Naive thymus-derived CD4-positive, alpha-beta T cell (primary cell): ENCODE data around the gene ALDH2. TPM values are rescaled to one million over a fixed set of nuclear protein-coding genes. Genes with fewer than 3 reads are reported as not detected.
"Not testable (repeated sequence)": the region's sequence is repeated elsewhere in the genome, so short reads cannot be mapped to it uniquely, and the experiment has no call there.

Experiments used
- ATAC-seq: fragments of 150-1000 bp; cut with Tn5 transposase; 2 replicates; pipeline ENCODE4 v1.10.0; 2021; ENCODE audit warnings: mild to moderate bottlenecking, moderate library complexity
- CTCF ChIA-PET: fragments of 350-600 bp; sonication (Branson Sonifier 250); formaldehyde crosslinking; loops from one replicate; lab custom pipeline; 2021; ENCODE audit warnings: antibody characterized with exemption; lab: Charles Lee
- POLR2A ChIA-PET: fragments of 350-600 bp; sonication (Branson Sonifier 250); formaldehyde crosslinking; loops from one replicate; lab custom pipeline; 2021; ENCODE audit warnings: antibody characterized with exemption, inconsistent platforms; lab: Charles Lee
- DNase-seq, 9 donors: peaks; one replicate each; pipeline versions ENCODE4 v3.0.0 to v3.0.0-alpha.2; 2020 to 2022; ENCODE audit warnings: mixed read lengths in 1 of 9
- H3K27ac ChIP-seq: one replicate; pipeline ENCODE4 v1.7.0; 2013; ENCODE audit warnings: mild to moderate bottlenecking, low read depth, low read length, moderate library complexity
- H3K27me3 ChIP-seq, 2 donors: one replicate each; pipeline ENCODE4 v1.7.0; 2013; ENCODE audit warnings: low read length in 2 of 2, mild to moderate bottlenecking in 2 of 2, moderate library complexity in 2 of 2; ENCODE audit not compliant: control insufficient read depth in 2 of 2, insufficient read depth in 2 of 2
- H3K36me3 ChIP-seq, 3 experiments: 1 replicate in 2 of 3; 2 replicates in 1 of 3; pipeline ENCODE4 v1.7.0; 2013; ENCODE audit warnings: low read length in 3 of 3, mild to moderate bottlenecking in 3 of 3, moderate library complexity in 1 of 3; ENCODE audit not compliant: insufficient read depth in 3 of 3, control insufficient read depth in 2 of 3
- H3K4me1 ChIP-seq, 2 donors: one replicate each; pipeline ENCODE4 v1.7.0; 2013; ENCODE audit warnings: low read length in 2 of 2, mild to moderate bottlenecking in 2 of 2, moderate library complexity in 1 of 2; ENCODE audit not compliant: control insufficient read depth in 2 of 2, insufficient read depth in 2 of 2
- H3K4me3 ChIP-seq: 2 replicates; pipeline ENCODE4 v1.7.0; 2013; ENCODE audit warnings: mild to moderate bottlenecking, low read length
- H3K9me3 ChIP-seq, 3 experiments: 1 replicate in 2 of 3; 2 replicates in 1 of 3; pipeline ENCODE4 v1.7.0; 2013; ENCODE audit warnings: low read length in 3 of 3; ENCODE audit not compliant: control insufficient read depth in 2 of 3
- H3K27ac Mint-ChIP-seq, 9 donors: one replicate each; pipeline ENCODE4 v1.8.0; 2020 to 2022; ENCODE audit warnings: mixed read lengths in 9 of 9, mild to moderate bottlenecking in 8 of 9, moderate library complexity in 5 of 9, inconsistent platforms in 2 of 9
- H3K27me3 Mint-ChIP-seq, 5 donors: one replicate each; pipeline ENCODE4 v1.8.0; 2021 to 2022; ENCODE audit warnings: mixed read lengths in 5 of 5, mild to moderate bottlenecking in 1 of 5
- H3K36me3 Mint-ChIP-seq, 5 donors: one replicate each; pipeline ENCODE4 v1.8.0; 2020 to 2022; ENCODE audit warnings: mixed read lengths in 5 of 5, mild to moderate bottlenecking in 3 of 5, inconsistent platforms in 1 of 5
- H3K4me1 Mint-ChIP-seq, 7 donors: one replicate each; pipeline ENCODE4 v1.8.0; 2020 to 2022; ENCODE audit warnings: mixed read lengths in 7 of 7, mild to moderate bottlenecking in 3 of 7, inconsistent platforms in 1 of 7
- H3K4me3 Mint-ChIP-seq, 10 donors: one replicate each; pipeline ENCODE4 v1.8.0; 2020 to 2022; ENCODE audit warnings: mild to moderate bottlenecking in 10 of 10, mixed read lengths in 10 of 10, moderate library complexity in 6 of 10, inconsistent platforms in 2 of 10
- H3K9me3 Mint-ChIP-seq, 11 donors: one replicate each; pipeline ENCODE4 v1.8.0; 2020 to 2022; ENCODE audit warnings: mixed read lengths in 11 of 11, mild to moderate bottlenecking in 4 of 11, inconsistent platforms in 1 of 11, moderate library complexity in 1 of 11
- intact Hi-C, 2 donors: fragments of 100-400 bp; cut with micrococcal nuclease; formaldehyde crosslinking; loops; one replicate each; pipeline ENCODE4 v1.15.1; 2023
- polyA plus RNA-seq, 2 donors: library from polyadenylated mRNA; unstranded; fragments of 300-500 nt; fragmentation: Illumina TruSeq; gene quantifications; one replicate each; pipeline ENCODE4 v1.2.3, GENCODE V29; 2021
- total RNA-seq, 6 experiments: library from RNA in 5 of 6; stranded (reverse) in 5 of 6; gene quantifications; 1 replicate in 5 of 6; 2 replicates in 1 of 6; pipeline ENCODE4 v1.2.3 and lab custom pipeline; 2021 to 2026

The ALDH2 gene
- total and polyA plus RNA-seq, 7 experiments from 2014 or later: 0.46 to 69.3 (median 3.3) TPM

GRCh38 chr12:111803851-111804250 lies 37.1 kb downstream of the ALDH2 start:
- Mint-ChIP-seq H3K4me1 (peaks cover 0 to 1% (median 0%) of the 10 kb centered on the region in 7 donors), H3K27ac (no peak overlapping the region), H3K9me3 (no peaks in the 10 kb centered on the region), H3K36me3 (peaks cover 0 to 5% (median 0%) of the 10 kb centered on the region in 5 donors), H3K27me3 (no peaks in the 10 kb centered on the region), H3K4me3 (no peak overlapping the region)
- ChIA-PET POLR2A (no interaction called here), CTCF (interaction anchor here (0.7 to 1.4 kb wide), 2 partner anchors 9 to 653 kb away, joined by 3 to 6 read pairs; no protein-coding TSS in a partner anchor)
- no peak for ATAC-seq
- H3K4me1 ChIP-seq: no peaks in the 10 kb centered on the region
- DNase-seq: no peak
- no peak overlapping the region for H3K27ac ChIP-seq
- H3K9me3 ChIP-seq: no peaks in the 10 kb centered on the region
- intact Hi-C loops: no loop called here
- H3K27me3 ChIP-seq: no peaks in the 10 kb centered on the region
- no peak overlapping the region for H3K4me3 ChIP-seq
- H3K36me3 ChIP-seq: no peaks in the 10 kb centered on the region

DNA sequence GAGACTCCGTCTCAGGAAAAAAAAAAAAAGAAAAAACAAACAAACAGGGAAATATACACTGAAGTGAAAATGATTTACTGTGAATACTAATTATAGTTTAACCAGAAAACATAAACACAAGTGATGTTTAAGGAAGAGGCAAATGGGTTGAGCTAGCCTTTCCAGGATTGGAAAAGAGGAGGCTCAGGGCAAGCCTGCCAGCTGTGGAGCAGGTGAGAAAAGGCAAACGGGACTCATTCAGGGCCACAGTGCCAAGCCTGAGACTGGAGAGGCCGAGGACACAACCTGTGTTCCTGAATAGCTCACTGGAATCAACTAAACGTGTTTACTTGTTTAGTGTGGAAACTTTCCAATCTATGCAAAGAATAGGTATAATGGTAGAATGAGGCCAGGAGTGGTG lies 39.6 kb downstream of the ALDH2 start:
- no peaks in the 10 kb centered on the region for H3K27me3 ChIP-seq
- POLR2A ChIA-PET: no interaction called here
- Mint-ChIP-seq H3K9me3 (no peaks in the 10 kb centered on the region), H3K27me3 (no peaks in the 10 kb centered on the region), H3K27ac (no peak overlapping the region), H3K4me1 (peaks cover 0 to 1% (median 0%) of the 10 kb centered on the region in 7 donors), H3K36me3 (no peaks in the 10 kb centered on the region), H3K4me3 (no peak overlapping the region)
- CTCF ChIA-PET: no interaction called here
- no peak for ATAC-seq
- H3K36me3 ChIP-seq: no peaks in the 10 kb centered on the region
- H3K4me3 ChIP-seq: no peak overlapping the region
- DNase-seq: no peak
- no peaks in the 10 kb centered on the region for H3K4me1 ChIP-seq
- intact Hi-C loops: no loop called here
- no peak overlapping the region for H3K27ac ChIP-seq
- H3K9me3 ChIP-seq: no peaks in the 10 kb centered on the region

DNA sequence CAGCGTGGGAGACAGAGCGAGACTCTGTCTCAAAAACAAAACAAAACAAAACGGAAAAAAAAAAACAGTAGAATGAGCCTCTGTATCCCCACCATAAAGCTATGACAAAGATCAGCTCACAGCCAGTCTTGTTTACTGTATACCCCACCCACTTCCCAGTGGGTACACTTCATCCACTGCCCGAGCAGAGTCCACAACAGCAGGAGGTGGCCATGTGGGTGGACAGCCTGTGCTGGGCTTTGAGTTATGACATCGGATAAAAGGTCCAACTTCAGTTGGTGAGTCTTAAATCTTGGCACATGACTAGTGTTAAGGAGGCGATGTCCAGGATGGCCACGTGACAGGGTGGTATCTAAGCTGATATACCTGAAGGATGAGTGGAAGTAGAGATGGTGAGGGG lies 40.5 kb downstream of the ALDH2 start:
- Mint-ChIP-seq H3K4me3 (no peak overlapping the region), H3K27ac (peak overlapping the region in 1 of 9 donors; percentile 4), H3K27me3 (peaks cover 0 to 2% (median 0%) of the 10 kb centered on the region in 5 donors), H3K36me3 (no peaks in the 10 kb centered on the region), H3K4me1 (peaks cover 0 to 1% (median 0%) of the 10 kb centered on the region in 7 donors), H3K9me3 (peaks cover 0 to 1% (median 0%) of the 10 kb centered on the region in 11 donors)
- ChIA-PET POLR2A (interaction anchor here (0.6 kb wide), 1 partner anchor 230 kb away, joined by 3 read pairs; no protein-coding TSS in a partner anchor), CTCF (interaction anchor here (0.7 kb wide), 1 partner anchor 175 kb away, joined by 4 read pairs; no protein-coding TSS in a partner anchor)
- Histone ChIP-seq H3K4me3 (no peak overlapping the region), H3K27ac (no peak overlapping the region), H3K36me3 (no peaks in the 10 kb centered on the region), H3K27me3 (no peaks in the 10 kb centered on the region), H3K4me1 (no peaks in the 10 kb centered on the region), H3K9me3 (no peaks in the 10 kb centered on the region)
- ATAC-seq: no peak
- intact Hi-C loops: no loop called here
- no peak for DNase-seq

GRCh38 chr12:111812881-111813741 lies 46.4 kb downstream of the ALDH2 start:
- CTCF ChIA-PET: interaction anchor here (1.0 to 1.3 kb wide), 6 partner anchors 9 to 283 kb away, joined by 3 to 9 read pairs (median 4); no protein-coding TSS in a partner anchor
- DNase-seq (peak; percentile 37 to 67 (median 57)), ATAC-seq (peak; percentile 99)
- Histone ChIP-seq H3K9me3 (no peaks in the 10 kb centered on the region), H3K27me3 (no peaks in the 10 kb centered on the region), H3K27ac (no peak overlapping the region), H3K36me3 (no peaks in the 10 kb centered on the region), H3K4me1 (peaks cover 0 to 8% of the 10 kb centered on the region in 2 donors), H3K4me3 (no peak overlapping the region)
- POLR2A ChIA-PET: interaction anchor here (0.5 to 1.1 kb wide), 4 partner anchors 24 to 150 kb away, joined by 3 to 4 read pairs (median 3); partner anchors contain the start of gene MAPKAPK5
- intact Hi-C loops: loop anchor here (1.0 to 5.0 kb wide), 8 partner anchors 30 to 482 kb away; partner anchors contain the start of genes ACAD10 (in 1 of the 2), ALDH2 (in 1 of the 2) and MAPKAPK5 (in 1 of the 2)
- Mint-ChIP-seq H3K27me3 (peaks cover 0 to 12% (median 5%) of the 10 kb centered on the region in 5 donors), H3K4me3 (peak overlapping the region in 4 of 10 donors; percentile 5 to 39 (median 34)), H3K9me3 (peaks cover 0 to 3% (median 0%) of the 10 kb centered on the region in 11 donors), H3K4me1 (peaks cover 5 to 11% (median 8%) of the 10 kb centered on the region in 7 donors), H3K36me3 (peaks cover 0 to 3% (median 0%) of the 10 kb centered on the region in 5 donors), H3K27ac (peak overlapping the region in 2 of 9 donors; percentile 5 to 52)

DNA sequence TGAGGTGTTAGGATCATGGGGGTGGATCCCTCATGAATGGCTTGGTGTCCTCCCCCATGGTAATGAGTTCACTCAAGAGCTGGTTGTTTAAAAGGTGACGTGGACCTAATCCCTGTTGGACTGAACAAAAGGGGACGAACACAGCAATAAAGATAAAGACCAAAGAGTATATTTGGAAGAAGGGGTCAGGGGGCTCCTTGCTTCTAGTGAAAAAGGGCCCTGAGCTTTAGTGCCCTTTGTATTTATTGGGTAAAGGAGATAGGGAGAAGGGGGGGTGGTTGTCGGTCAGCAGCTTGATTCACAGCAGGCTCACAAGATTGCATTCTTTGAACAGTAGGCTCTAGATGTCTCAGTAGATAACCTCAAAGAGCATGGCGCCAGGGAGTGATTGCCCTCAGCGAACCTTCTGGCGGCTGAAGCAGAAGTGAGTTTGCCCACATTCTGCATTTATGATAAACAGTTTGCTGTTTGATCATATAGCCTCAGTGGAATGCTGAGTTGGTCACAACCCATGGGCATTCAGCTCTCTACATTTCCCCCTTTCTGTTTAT lies 49.4 kb downstream of the ALDH2 start:
- no peaks in the 10 kb centered on the region for H3K36me3 ChIP-seq
- ChIA-PET CTCF (no interaction called here), POLR2A (no interaction called here)
- H3K27ac Mint-ChIP-seq: no peak overlapping the region
- H3K27me3 ChIP-seq: no peaks in the 10 kb centered on the region
- H3K4me1 ChIP-seq: peaks cover 0 to 8% of the 10 kb centered on the region in 2 donors
- H3K27me3 Mint-ChIP-seq: peaks cover 3 to 18% (median 8%) of the 10 kb centered on the region in 5 donors
- no peaks in the 10 kb centered on the region for H3K9me3 ChIP-seq
- H3K4me3 Mint-ChIP-seq: no peak overlapping the region
- peaks cover 0 to 5% (median 0%) of the 10 kb centered on the region in 11 donors for H3K9me3 Mint-ChIP-seq
- ATAC-seq: no peak
- H3K27ac ChIP-seq: no peak overlapping the region
- peaks cover 0 to 6% (median 0%) of the 10 kb centered on the region in 5 donors for H3K36me3 Mint-ChIP-seq
- no peak for DNase-seq
- intact Hi-C loops: no loop called here
- peaks cover 5 to 11% (median 8%) of the 10 kb centered on the region in 7 donors for H3K4me1 Mint-ChIP-seq
- H3K4me3 ChIP-seq: no peak overlapping the region

GRCh38 chr12:111816898-111817297 lies 50.2 kb downstream of the ALDH2 start:
- H3K27ac Mint-ChIP-seq, POLR2A ChIA-PET, H3K4me1 ChIP-seq, H3K9me3 ChIP-seq, ATAC-seq, H3K4me3 Mint-ChIP-seq, intact Hi-C loops, H3K27me3 ChIP-seq, H3K4me3 ChIP-seq, H3K9me3 Mint-ChIP-seq, H3K36me3 Mint-ChIP-seq, CTCF ChIA-PET, H3K27ac ChIP-seq, DNase-seq, H3K36me3 ChIP-seq: not testable (repeated sequence)
- Mint-ChIP-seq H3K4me1 (peaks cover 5 to 11% (median 8%) of the 10 kb centered on the region in 7 donors), H3K27me3 (peaks cover 5 to 23% (median 9%) of the 10 kb centered on the region in 5 donors)
